ENCODE data around the gene EHHADH.

EHHADH gene

DNA sequence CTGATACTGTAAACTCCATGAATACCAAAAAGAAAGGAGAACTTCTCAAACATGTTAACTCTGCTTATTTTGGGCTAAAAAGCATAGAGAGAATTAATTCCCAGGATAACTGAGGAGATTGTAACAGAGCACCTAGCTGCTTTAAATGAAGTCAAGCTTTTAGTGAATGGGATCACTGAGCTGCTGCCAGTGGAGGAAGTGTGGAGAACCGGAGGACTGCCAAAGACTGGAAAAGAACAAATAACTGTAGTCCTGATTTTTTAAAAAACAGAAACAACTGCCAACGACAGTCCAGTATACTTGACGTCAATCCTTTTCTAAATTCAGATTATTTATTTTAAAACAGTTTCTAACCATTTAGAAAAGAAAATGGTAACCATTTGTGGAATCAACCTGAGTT lies 104.3 kb downstream of the EHHADH start:
- Histone ChIP-seq H3K4me3 (ENCODE audit: low read depth, low read length) (no peak overlapping the region), H3K27ac (ENCODE audit: extremely low read depth, low read depth, low read length) (no peak overlapping the region), H3K36me3 (ENCODE audit: control insufficient read depth in 2 of 2, insufficient read depth in 1 of 2, low read length in 2 of 2) (no peaks in the 10 kb centered on the region), H3K9me3 (ENCODE audit: control insufficient read depth, insufficient read depth, low read depth, low read length) (no peaks in the 10 kb centered on the region), H3K4me1 (ENCODE audit: control insufficient read depth, insufficient read depth, low read length) (no peaks in the 10 kb centered on the region)
- CTCF ChIA-PET: no interaction called here
- POLR2A ChIA-PET: no interaction called here
- no peak for TF ChIP-seq ZBTB20 (tag by site-specific recombination; IDR thresholded peaks at IDR 0.05)
- no peak for TF ChIP-seq ELK4 (IDR thresholded peaks at IDR 0.05; ENCODE audit: borderline replicate concordance, low read depth, low read length)
- no peak for TF ChIP-seq GLIS1 (tag by site-specific recombination; IDR thresholded peaks at IDR 0.05)
- no peak for TF ChIP-seq ZNF394 (tag by site-specific recombination; IDR thresholded peaks at IDR 0.05; ENCODE audit: borderline replicate concordance)
- TF ChIP-seq ZNF530 (tag by site-specific recombination; IDR thresholded peaks at IDR 0.05; ENCODE audit: low read depth): no peak
- TF ChIP-seq SP2 (tag by site-specific recombination; IDR thresholded peaks at IDR 0.05): no peak

- ChIA-PET CTCF (interaction anchor here (0.9 kb wide), 1 partner anchor 27 kb away, joined by 5 read pairs; no protein-coding TSS in a partner anchor), POLR2A (interaction anchor here (0.7 kb wide), 1 partner anchor 101 kb away, joined by 4 read pairs; no protein-coding TSS in a partner anchor)
- Histone ChIP-seq H3K4me3 (ENCODE audit: low read depth, low read length) (no peak overlapping the region), H3K36me3 (ENCODE audit: control insufficient read depth in 2 of 2, insufficient read depth in 1 of 2, low read length in 2 of 2) (no peaks in the 10 kb centered on the region), H3K4me1 (ENCODE audit: control insufficient read depth, insufficient read depth, low read length) (no peaks in the 10 kb centered on the region), H3K27ac (ENCODE audit: extremely low read depth, low read depth, low read length) (no peak overlapping the region), H3K9me3 (ENCODE audit: control insufficient read depth, insufficient read depth, low read depth, low read length) (no peaks in the 10 kb centered on the region)
- TF ChIP-seq KLF1 (tag by site-specific recombination; IDR thresholded peaks at IDR 0.05) (no peak), ZNF664 (tag by site-specific recombination; IDR thresholded peaks at IDR 0.05) (peak; percentile 21; the same call in 1 of the 2 replicates)
These were observed 108.3 kb downstream of the EHHADH start for GRCh38 chr3:185145511-185145910.

DNA sequence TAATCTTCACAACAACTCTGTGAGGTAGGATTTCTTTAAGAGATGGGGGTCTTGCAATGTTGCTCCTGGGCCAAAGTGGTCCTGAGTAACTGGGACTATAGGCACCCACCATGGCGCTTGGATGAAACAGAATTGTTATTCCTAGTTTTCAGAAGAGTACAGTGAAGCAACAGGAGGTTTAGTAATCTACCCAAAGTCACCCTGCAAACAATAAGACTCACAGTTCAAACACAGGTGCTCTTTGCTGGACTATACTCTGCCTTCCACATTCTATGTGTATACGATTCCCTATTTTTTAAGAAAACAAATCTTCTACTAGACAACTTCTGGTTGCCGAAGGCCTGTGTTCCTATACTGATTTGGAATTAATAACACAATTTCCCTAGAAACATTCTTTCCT lies 109.1 kb downstream of the EHHADH start:
- Histone ChIP-seq H3K27ac (ENCODE audit: extremely low read depth, low read depth, low read length) (no peak overlapping the region), H3K4me3 (ENCODE audit: low read depth, low read length) (no peak overlapping the region), H3K9me3 (ENCODE audit: control insufficient read depth, insufficient read depth, low read depth, low read length) (no peaks in the 10 kb centered on the region), H3K36me3 (ENCODE audit: control insufficient read depth in 2 of 2, insufficient read depth in 1 of 2, low read length in 2 of 2) (no peaks in the 10 kb centered on the region), H3K4me1 (ENCODE audit: control insufficient read depth, insufficient read depth, low read length) (no peaks in the 10 kb centered on the region)
- ChIA-PET CTCF (interaction anchor here (0.7 to 0.8 kb wide), 2 partner anchors 107 to 340 kb away, joined by 3 to 5 read pairs; no protein-coding TSS in a partner anchor), POLR2A (no interaction called here)
- TF ChIP-seq HOXC10 (CRISPR knock-in tag; IDR thresholded peaks at IDR 0.05) (no peak), ZNF146 (tag by site-specific recombination; IDR thresholded peaks at IDR 0.05) (no peak), SP3 (tag by site-specific recombination; IDR thresholded peaks at IDR 0.05) (no peak), ZNF350 (tag by site-specific recombination; IDR thresholded peaks at IDR 0.05) (no peak), ZNF654 (tag by site-specific recombination; IDR thresholded peaks at IDR 0.05; ENCODE audit: low read depth) (no peak), ZNF23 (tag by site-specific recombination; IDR thresholded peaks at IDR 0.05; ENCODE audit: borderline replicate concordance) (no peak), GLI2 (tag by site-specific recombination; IDR thresholded peaks at IDR 0.05; ENCODE audit: borderline replicate concordance, low read depth) (no peak), SCRT1 (tag by site-specific recombination; IDR thresholded peaks at IDR 0.05; ENCODE audit: borderline replicate concordance) (no peak), ZFP37 (tag by site-specific recombination; IDR thresholded peaks at IDR 0.05) (no peak), ZNF18 (tag by site-specific recombination; IDR thresholded peaks at IDR 0.05) (no peak), ZNF707 (tag by site-specific recombination; IDR thresholded peaks at IDR 0.05) (no peak), ZBTB17 (tag by site-specific recombination; IDR thresholded peaks at IDR 0.05) (no peak), PATZ1 (tag by site-specific recombination; IDR thresholded peaks at IDR 0.05) (no peak)
